Endothelial cell of umbilical vein (primary cell): Measurements from ENCODE around the gene CDKN1C. TPM values are rescaled to one million over a fixed set of nuclear protein-coding genes. Genes with fewer than 3 reads are reported as not detected.

Source experiments
- BruUV-seq: library from RNA; stranded (reverse); fragments of 400-500 nt; replicated peaks from 2 replicates; lab custom pipeline; 2021; lab: Mats Ljungman, UMichigan
- CTCF ChIA-PET: fragments of 300-600, 350-600 bp; sonication (Branson Sonifier 250); formaldehyde crosslinking; loops from one replicate; lab custom pipeline; 2021; ENCODE audit warnings: antibody characterized with exemption, inconsistent platforms; lab: Charles Lee
- POLR2A ChIA-PET: fragments of 300-600, 350-600 bp; sonication (Branson Sonifier 250); formaldehyde crosslinking; loops from one replicate; lab custom pipeline; 2021; ENCODE audit warnings: antibody characterized with exemption, inconsistent platforms; lab: Charles Lee
- DNase-seq: peaks from one replicate; pipeline ENCODE4 v3.0.0-alpha.2; 2011; ENCODE audit warnings: low read depth, low spot score
- FAIRE-seq: peaks from 2 replicates; lab custom pipeline; 2011; peaks lifted over from hg19 to GRCh38; lab: Jason Lieb, UNC
- H2AFZ ChIP-seq: 2 replicates; pipeline ENCODE4 v1.6.0; 2012; ENCODE audit warnings: low read depth, low read length, control low read depth, inconsistent platforms
- H3K27ac ChIP-seq: 2 replicates; pipeline ENCODE4 v1.5.1; 2011; ENCODE audit warnings: low read depth, mild to moderate bottlenecking, control low read depth, low read length, moderate library complexity; ENCODE audit not compliant: insufficient read depth
- H3K27me3 ChIP-seq, 2 experiments: 2 replicates each; pipeline versions ENCODE4 v1.6.0 to v1.6.1; 2011; ENCODE audit warnings: low read length in 2 of 2, mixed read lengths in 1 of 2; ENCODE audit not compliant: control insufficient read depth in 2 of 2, insufficient read depth in 2 of 2
- H3K36me3 ChIP-seq, 2 experiments: 2 replicates in 1 of 2; 3 replicates in 1 of 2; pipeline ENCODE4 v1.5.1; 2011; ENCODE audit warnings: low read length in 2 of 2, mild to moderate bottlenecking in 1 of 2, moderate library complexity in 1 of 2; ENCODE audit not compliant: control insufficient read depth in 2 of 2, insufficient read depth in 2 of 2; ENCODE audit errors: extremely low read depth in 1 of 2
- H3K4me1 ChIP-seq: 3 replicates; pipeline ENCODE4 v1.5.1; 2011; ENCODE audit warnings: mild to moderate bottlenecking, low read length; ENCODE audit not compliant: control insufficient read depth, insufficient read depth; ENCODE audit errors: extremely low read depth
- H3K4me2 ChIP-seq: 2 replicates; pipeline ENCODE4 v1.6.1; 2011; ENCODE audit warnings: low read length, control low read depth, mixed read lengths; ENCODE audit not compliant: insufficient read depth
- H3K4me3 ChIP-seq, 3 experiments: fragments of 200-600 bp in 1 of 3; sonication (generic), shearing (Covaris generic) in 1 of 3; replicated peaks in 1 of 3; 2 replicates each; pipeline ENCODE4 v1.5.1; 2011 to 2016; ENCODE audit warnings: control low read depth in 3 of 3, low read length in 3 of 3, mild to moderate bottlenecking in 2 of 3, inconsistent platforms in 1 of 3, low read depth in 1 of 3, moderate library complexity in 1 of 3; ENCODE audit not compliant: insufficient read depth in 1 of 3
- H3K79me2 ChIP-seq: 2 replicates; pipeline ENCODE4 v1.6.0; 2012; ENCODE audit warnings: low read length, inconsistent platforms; ENCODE audit not compliant: control insufficient read depth, insufficient read depth
- H3K9ac ChIP-seq: replicated peaks from 2 replicates; pipeline ENCODE3; 2011; ENCODE audit warnings: low read length, control low read depth; ENCODE audit not compliant: insufficient read depth; ENCODE audit errors: extremely low read depth
- H3K9me1 ChIP-seq: replicated peaks from 3 replicates; pipeline ENCODE4 v1.6.0; 2011; ENCODE audit warnings: mild to moderate bottlenecking, low read length; ENCODE audit not compliant: control insufficient read depth, insufficient read depth; ENCODE audit errors: extremely low read depth
- H3K9me3 ChIP-seq: replicated peaks from 2 replicates; pipeline ENCODE4 v1.5.1; 2012; ENCODE audit warnings: low read length, inconsistent platforms; ENCODE audit not compliant: control insufficient read depth, insufficient read depth
- H4K20me1 ChIP-seq: replicated peaks from 2 replicates; pipeline ENCODE3; 2011; ENCODE audit warnings: mild to moderate bottlenecking, low read length; ENCODE audit not compliant: control insufficient read depth, insufficient read depth; ENCODE audit errors: extremely low read depth
- EZH2 ChIP-seq: IDR thresholded peaks from 2 replicates; pipeline ENCODE4 v1.6.1; 2012; ENCODE audit warnings: borderline replicate concordance, low read depth, mild to moderate bottlenecking, moderate library complexity, low read length, inconsistent platforms; ENCODE audit not compliant: severe bottlenecking
- FOS ChIP-seq: IDR thresholded peaks from 2 replicates; pipeline ENCODE4 v1.6.1; 2011; ENCODE audit warnings: mild to moderate bottlenecking, low read length, moderate library complexity, borderline replicate concordance; ENCODE audit not compliant: insufficient read depth
- dilution Hi-C: fragments of 300-500 bp; cut with MboI; formaldehyde crosslinking; loops from one replicate; pipeline ENCODE4 v1.15.0; 2019; ENCODE audit warnings: low sequenced_read_pairs; ENCODE audit not compliant: extremely low pct_ligation_motif_present
- intact Hi-C: fragments of 100-400 bp; cut with micrococcal nuclease; formaldehyde crosslinking; loops from one replicate; pipeline ENCODE4 v1.10.0; 2022
- polyA plus RNA-seq, 4 experiments: library from polyadenylated mRNA; depleted of rRNA in 3 of 4; stranded (reverse) in 3 of 4; unstranded in 1 of 4; fragments of >200 nt; gene quantifications; 2 replicates each; pipeline versions ENCODE4 v1.2.1 to v1.2.3, GENCODE V29; 2011 to 2012; ENCODE audit warnings: missing spikeins in 1 of 4
- total RNA-seq: library from RNA; stranded (reverse); gene quantifications from 2 replicates; pipeline ENCODE4 v1.2.3, GENCODE V29; 2021
- TF ChIP-seq, protein P1 (sequence below), 2 donors: IDR thresholded peaks; 1 replicate in 1 of 2; 2 replicates in 1 of 2; pipeline ENCODE4 v1.5.1; 2011; ENCODE audit warnings: low read length in 2 of 2, mild to moderate bottlenecking in 2 of 2, moderate library complexity in 2 of 2, control low read depth in 1 of 2, inconsistent platforms in 1 of 2, low read depth in 1 of 2; ENCODE audit not compliant: insufficient read depth in 1 of 2; ENCODE audit errors: extremely low read depth in 1 of 2

CDKN1C gene
- total and polyA plus RNA-seq, 2 donors (not counting 3 experiments of a cell fraction or from before 2014, with no cell fraction given) = 4.1 to 9.0 TPM

DNA sequence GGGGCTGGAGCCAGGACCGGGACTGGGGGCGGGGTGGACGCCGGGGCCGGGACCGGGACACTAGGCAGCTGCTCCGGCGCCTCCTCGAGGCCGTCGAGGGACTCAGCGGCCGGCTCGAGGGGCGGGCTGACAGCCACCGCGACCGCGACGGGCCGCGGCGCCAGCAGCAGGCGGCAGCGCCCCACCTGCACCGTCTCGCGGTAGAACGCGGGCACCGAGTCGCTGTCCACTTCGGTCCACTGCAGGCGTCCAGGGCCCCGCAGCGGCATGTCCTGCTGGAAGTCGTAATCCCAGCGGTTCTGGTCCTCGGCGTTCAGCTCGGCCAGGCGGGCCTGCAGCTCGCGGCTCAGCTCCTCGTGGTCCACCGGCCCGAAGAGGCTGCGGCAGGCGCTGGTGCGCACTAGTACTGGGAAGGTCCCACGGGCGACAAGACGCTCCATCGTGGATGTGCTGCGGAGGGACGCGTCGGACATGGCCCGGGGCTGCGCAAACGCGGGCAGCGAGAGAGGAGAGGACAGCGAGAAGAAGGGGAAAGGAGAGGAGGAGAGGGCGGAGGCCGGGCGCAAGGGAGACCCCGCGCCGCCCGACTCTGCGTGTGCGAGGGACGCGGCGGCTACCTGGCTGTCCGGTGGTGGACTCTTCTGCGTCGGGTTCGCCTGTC lies 428 bp downstream of the CDKN1C start:
- dilution Hi-C loops (no loop called here), intact Hi-C loops (loop anchor here (5.0 to 10.0 kb wide), 3 partner anchors 110 to 580 kb away; partner anchors contain the start of genes C11orf21 and TSPAN32)
- BruUV-seq = no TSS peak
- Histone ChIP-seq H3K9me1 (no peaks in the 10 kb centered on the region), H3K9ac (no peak overlapping the region), H3K79me2 (no peaks in the 10 kb centered on the region), H3K36me3 (no peaks in the 10 kb centered on the region), H3K4me2 (peak overlapping the region; percentile 73), H3K27ac (no peak overlapping the region), H3K4me1 (peaks cover 8% of the 10 kb centered on the region), H3K27me3 (peaks cover 3 to 14% of the 10 kb centered on the region in 2 experiments), H4K20me1 (no peaks in the 10 kb centered on the region), H3K9me3 (no peaks in the 10 kb centered on the region), H2AFZ (peak overlapping the region; percentile 84), H3K4me3 (peak overlapping the region in 2 of 3 experiments; percentile 12 to 44)
- FAIRE-seq = no peak
- peak; percentile 42 for DNase-seq
- ChIA-PET POLR2A (interaction anchor here (1.4 to 1.7 kb wide), 2 partner anchors 44 to 185 kb away, joined by 4 to 5 read pairs; partner anchors contain the start of genes KCNQ1OT1 and PHLDA2), CTCF (interaction anchor here (1.0 to 16.2 kb wide), 3 partner anchors 351 to 691 kb away, joined by 3 to 711 read pairs (median 3); no protein-coding TSS in a partner anchor)
- TF ChIP-seq, protein P1, sequence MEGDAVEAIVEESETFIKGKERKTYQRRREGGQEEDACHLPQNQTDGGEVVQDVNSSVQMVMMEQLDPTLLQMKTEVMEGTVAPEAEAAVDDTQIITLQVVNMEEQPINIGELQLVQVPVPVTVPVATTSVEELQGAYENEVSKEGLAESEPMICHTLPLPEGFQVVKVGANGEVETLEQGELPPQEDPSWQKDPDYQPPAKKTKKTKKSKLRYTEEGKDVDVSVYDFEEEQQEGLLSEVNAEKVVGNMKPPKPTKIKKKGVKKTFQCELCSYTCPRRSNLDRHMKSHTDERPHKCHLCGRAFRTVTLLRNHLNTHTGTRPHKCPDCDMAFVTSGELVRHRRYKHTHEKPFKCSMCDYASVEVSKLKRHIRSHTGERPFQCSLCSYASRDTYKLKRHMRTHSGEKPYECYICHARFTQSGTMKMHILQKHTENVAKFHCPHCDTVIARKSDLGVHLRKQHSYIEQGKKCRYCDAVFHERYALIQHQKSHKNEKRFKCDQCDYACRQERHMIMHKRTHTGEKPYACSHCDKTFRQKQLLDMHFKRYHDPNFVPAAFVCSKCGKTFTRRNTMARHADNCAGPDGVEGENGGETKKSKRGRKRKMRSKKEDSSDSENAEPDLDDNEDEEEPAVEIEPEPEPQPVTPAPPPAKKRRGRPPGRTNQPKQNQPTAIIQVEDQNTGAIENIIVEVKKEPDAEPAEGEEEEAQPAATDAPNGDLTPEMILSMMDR (IDR thresholded peaks at IDR 0.05; ENCODE audit: extremely low read depth in 1 of 2, insufficient read depth in 1 of 2, low read depth in 1 of 2, low read length in 2 of 2) = peak; percentile 4 to 41
- TF ChIP-seq FOS = no peak
- TF ChIP-seq EZH2 = peak; percentile 82
